Muscle of arm (tissue), 12 donors: ENCODE measurements around the gene SERPINF2. TPM values are rescaled to one million over a fixed set of nuclear protein-coding genes. Genes with fewer than 3 reads are reported as not detected.
"Not testable (repeated sequence)": the region's sequence is repeated elsewhere in the genome, so short reads cannot be mapped to it uniquely, and the experiment has no call there.

ENCODE experiments used
- DNase-seq: peaks from one replicate; pipeline ENCODE4 v3.0.0-alpha.2; 2013
- polyA plus RNA-seq, 12 donors: library from polyadenylated mRNA; unstranded; fragments of 120-200 nt; gene quantifications; one replicate each; pipeline ENCODE4 v1.2.1, GENCODE V29; 2013; ENCODE audit not compliant: insufficient read length in 12 of 12

Gene SERPINF2
- polyA plus RNA-seq, 12 donors, result 0.41 to 6.2 (median 1.7) TPM; not detected in 1

DNA sequence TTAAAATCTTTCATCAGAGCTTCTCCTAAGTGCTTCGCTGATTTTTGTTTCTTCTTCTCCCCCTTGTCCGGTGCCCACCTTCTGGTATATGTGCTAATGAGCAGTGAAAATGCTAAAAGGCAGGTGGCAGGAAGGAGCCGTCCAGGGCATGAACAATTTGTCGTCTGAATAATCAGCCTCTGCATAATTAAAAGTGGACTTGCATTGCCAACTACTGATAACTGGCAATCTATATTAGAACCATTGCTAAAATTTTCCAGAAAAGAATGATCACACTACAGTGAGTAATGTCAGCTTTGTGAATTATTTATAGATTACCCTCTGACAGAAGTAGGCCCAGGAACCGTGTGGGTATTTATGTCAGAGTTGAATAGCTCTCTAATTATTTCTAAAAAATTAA, 47.3 kb downstream of the SERPINF2 start:
- DNase-seq, result no peak

GRCh38 chr17:1792495-1793446, 50.1 kb downstream of the SERPINF2 start:
- no peak for DNase-seq

DNA sequence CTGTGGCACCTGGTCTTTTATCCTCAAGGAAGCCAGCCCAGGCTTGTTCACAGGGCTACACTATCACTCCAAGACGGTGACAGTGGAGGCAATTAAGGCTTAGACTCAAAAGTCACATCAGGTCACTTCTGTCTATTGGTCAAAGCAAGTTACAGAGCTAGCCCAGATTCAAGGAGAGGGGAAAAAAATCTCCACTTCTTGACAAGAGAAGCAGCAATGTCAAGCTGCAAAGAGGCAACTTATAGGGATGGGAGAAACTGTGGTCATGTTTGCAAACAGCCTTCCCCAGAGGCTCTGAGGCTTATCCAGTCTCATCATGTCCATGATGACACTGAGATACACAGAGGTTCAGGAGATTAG, 50.8 kb downstream of the SERPINF2 start:
- DNase-seq, result no peak

- DNase-seq, result no peak
Measured at GRCh38 chr17:1796800-1797199, 54.1 kb downstream of the SERPINF2 start.

DNA sequence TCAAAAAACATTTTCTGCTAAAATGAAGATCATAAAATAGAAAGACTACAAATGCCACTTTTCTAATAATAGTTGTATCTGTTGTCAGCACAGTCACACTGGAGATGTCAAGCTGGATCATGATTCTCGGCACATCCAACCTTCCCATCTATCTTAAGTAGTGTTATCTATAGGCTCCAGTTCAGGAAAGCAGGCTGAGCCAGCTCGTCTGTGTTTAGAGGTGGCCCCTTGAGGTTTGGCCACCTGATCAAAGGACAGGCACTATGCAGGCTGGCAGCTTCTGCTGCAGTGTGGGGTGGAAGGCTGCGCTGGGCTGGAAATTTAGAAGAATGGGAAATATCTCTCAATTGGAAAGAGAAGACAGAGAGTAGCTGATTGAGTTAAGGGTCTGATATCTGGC, 54.7 kb downstream of the SERPINF2 start:
- DNase-seq, result no peak

GRCh38 chr17:1797846-1798245, 55.2 kb downstream of the SERPINF2 start:
- DNase-seq, result not testable (repeated sequence)

- no peak for DNase-seq
Measured at GRCh38 chr17:1800240-1800639, 57.6 kb downstream of the SERPINF2 start.

- DNase-seq, result no peak
Measured at GRCh38 chr17:1800712-1801111, 58.0 kb downstream of the SERPINF2 start.

DNA sequence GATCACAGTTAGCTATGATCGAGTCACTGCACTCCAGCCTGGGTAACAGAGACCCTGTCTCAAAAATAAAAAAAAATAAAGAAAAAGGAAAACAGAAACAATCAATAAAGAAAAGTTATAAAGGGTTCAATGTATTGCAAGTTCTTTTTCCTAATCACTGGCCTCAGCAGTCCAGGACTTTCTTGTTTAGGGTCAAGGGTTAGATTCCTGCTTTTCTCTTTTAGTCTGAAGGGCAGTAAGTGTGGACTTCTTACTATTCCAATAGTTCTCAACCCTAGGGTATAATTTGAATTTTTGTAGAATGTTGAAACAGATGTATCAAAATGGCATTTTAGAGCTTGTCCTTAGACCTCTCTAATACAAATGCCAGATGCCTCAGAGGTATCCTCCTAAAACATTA, 59.8 kb downstream of the SERPINF2 start:
- no peak for DNase-seq

GRCh38 chr17:1803280-1803679, 60.6 kb downstream of the SERPINF2 start:
- no peak for DNase-seq

Other genes starting within 250 kb of the SERPINF2 start
- gene INPP5K, start 226.3 kb upstream of the SERPINF2 start, polyA plus RNA-seq, result 10 to 100 TPM in 11 of 12 donors, not detected in 1; 20.2 to 32.7 (median 25.2) TPM
- 10 to 100 TPM in 11 of 12 donors, not detected in 1; 26.4 to 52.2 (median 29.7) TPM for gene PITPNA, start 180.1 kb upstream of the SERPINF2 start, polyA plus RNA-seq
- 10 to 100 TPM in 1 of 12 donors, 1 to 10 TPM in 10, not detected in 1; 1.9 to 11.1 (median 4.0) TPM for gene SLC43A2, start 114.0 kb upstream of the SERPINF2 start, polyA plus RNA-seq
- 10 to 100 TPM in 1 of 12 donors, 1 to 10 TPM in 10, not detected in 1; 5.2 to 11.3 (median 6.8) TPM for gene SCARF1, start 97.1 kb upstream of the SERPINF2 start, polyA plus RNA-seq
- gene RILP, start 93.0 kb upstream of the SERPINF2 start, polyA plus RNA-seq, result 10 to 100 TPM in 1 of 12 donors, 1 to 10 TPM in 10, not detected in 1; 2.9 to 10.3 (median 3.8) TPM
- 100 to 1,000 TPM in 11 of 12 donors, not detected in 1; 129 to 215 (median 179) TPM for gene PRPF8, start 58.0 kb upstream of the SERPINF2 start, polyA plus RNA-seq
- gene TLCD2, start 32.5 kb upstream of the SERPINF2 start, polyA plus RNA-seq, result 10 to 100 TPM in 1 of 12 donors, 1 to 10 TPM in 10, not detected in 1; 3.5 to 12.2 (median 5.3) TPM
- gene WDR81, start 18.2 kb upstream of the SERPINF2 start, polyA plus RNA-seq, result 10 to 100 TPM in 8 of 12 donors, 1 to 10 TPM in 3, not detected in 1; 6.0 to 21.7 (median 12.6) TPM
- gene SERPINF1, start 19.2 kb downstream of the SERPINF2 start, polyA plus RNA-seq, result 100 to 1,000 TPM in 11 of 12 donors, not detected in 1; 199 to 393 (median 328) TPM
- 10 to 100 TPM in 4 of 12 donors, 1 to 10 TPM in 7, not detected in 1; 6.3 to 17.1 (median 7.7) TPM for gene SMYD4, start 87.0 kb downstream of the SERPINF2 start, polyA plus RNA-seq
- gene RPA1, start 87.1 kb downstream of the SERPINF2 start, polyA plus RNA-seq, result 10 to 100 TPM in 11 of 12 donors, not detected in 1; 36.3 to 67.5 (median 55.6) TPM